ENCODE results near the gene FAM187B. TPM values are rescaled to one million over a fixed set of nuclear protein-coding genes. Genes with fewer than 3 reads are reported as not detected.
"Not testable (repeated sequence)": the region's sequence is repeated elsewhere in the genome, so short reads cannot be mapped to it uniquely, and the experiment has no call there.

Gene FAM187B
- total RNA-seq, 1 donor from 2014 or later: not detected

DNA sequence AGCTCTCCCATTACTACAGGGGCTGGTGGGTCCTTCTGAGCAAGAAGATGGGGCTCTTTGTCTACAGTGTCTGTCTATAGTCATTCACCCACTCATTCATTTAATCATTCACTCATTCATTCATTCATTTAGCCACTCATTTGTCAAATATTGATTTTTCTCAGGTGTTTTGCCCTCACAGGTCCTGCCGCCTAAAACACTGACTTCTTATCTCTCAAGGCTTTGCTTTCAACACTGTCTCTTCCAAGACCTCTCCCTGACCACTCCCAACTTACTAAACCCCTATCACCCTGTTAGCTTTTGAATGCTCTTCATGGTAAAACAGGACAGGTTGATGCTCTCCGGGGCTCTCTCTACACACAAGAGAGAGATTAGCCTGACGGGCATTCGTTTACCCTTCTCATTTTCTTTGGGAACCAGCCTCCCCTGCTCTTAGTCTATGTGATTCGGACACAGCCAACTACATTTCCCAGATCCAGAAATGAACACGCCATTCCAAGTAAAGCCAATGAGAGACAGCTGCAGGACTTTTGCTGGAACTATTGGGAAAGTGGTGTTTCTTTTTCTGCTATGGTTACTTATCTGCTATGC lies 22.7 kb downstream of the FAM187B start:
- H3K27ac Mint-ChIP-seq: peak overlapping the region; percentile 96
- no peak for DNase-seq
- H3K4me1 Mint-ChIP-seq: peaks cover 67% of the 10 kb centered on the region
- H3K27me3 Mint-ChIP-seq: no peaks in the 10 kb centered on the region
- H3K4me3 Mint-ChIP-seq: peak overlapping the region; percentile 74
- peaks cover 4% of the 10 kb centered on the region for H3K9me3 Mint-ChIP-seq
- intact Hi-C loops (cut with micrococcal nuclease): loop anchor here (1.0 kb wide), 1 partner anchor 53 kb away; no protein-coding TSS in a partner anchor
- peaks cover 6% of the 10 kb centered on the region for H3K36me3 Mint-ChIP-seq (ENCODE audit: low read depth)

DNA sequence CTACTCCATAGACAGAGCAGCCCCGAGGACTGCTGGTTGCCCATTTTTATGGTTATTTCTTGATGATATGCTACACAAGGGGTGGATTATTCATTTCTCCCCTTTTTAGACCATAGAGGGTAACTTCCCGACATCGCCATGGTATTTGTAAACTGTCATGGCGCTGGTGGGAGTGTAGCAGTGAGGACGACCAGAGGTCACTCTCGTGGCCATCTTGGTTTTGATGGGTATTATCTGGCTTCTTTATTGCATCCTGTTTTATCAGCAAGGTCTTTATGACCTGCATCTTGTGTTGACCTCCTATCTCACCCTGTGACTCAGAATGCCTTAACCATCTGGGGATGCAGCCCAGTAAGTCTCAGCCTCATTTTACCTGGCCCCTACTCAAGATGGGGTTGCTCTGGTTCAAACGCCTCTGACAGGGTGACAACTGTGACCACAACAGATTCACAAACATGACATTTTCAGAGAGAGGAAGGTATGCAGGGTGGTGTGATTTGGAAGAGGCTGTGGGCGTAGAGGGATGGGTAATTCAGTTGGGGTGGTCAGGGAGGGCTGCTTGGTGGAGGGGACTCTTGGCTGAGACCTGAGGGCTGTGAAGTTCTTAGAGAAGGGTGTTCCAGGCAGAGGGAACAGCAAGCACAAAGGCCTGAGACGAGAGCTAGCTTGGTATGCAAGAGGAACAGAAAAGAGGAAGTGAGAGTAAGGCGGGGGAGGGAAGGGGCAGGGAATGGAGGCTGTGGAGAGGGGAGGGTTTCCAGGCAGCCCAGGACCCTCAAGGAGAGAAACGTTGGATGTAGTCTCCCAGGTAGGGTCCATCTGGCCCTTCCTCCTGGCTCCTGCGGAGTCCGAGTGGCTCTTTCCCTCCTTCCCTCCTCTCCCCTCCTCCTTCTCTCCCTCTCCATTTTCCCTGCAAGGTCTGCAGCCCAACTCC lies 23.5 kb downstream of the FAM187B start:
- H3K27me3 Mint-ChIP-seq: no peaks in the 10 kb centered on the region
- intact Hi-C loops (cut with micrococcal nuclease): no loop called here
- peaks cover 64% of the 10 kb centered on the region for H3K4me1 Mint-ChIP-seq
- H3K4me3 Mint-ChIP-seq: peak overlapping the region; percentile 39
- H3K9me3 Mint-ChIP-seq: peaks cover 4% of the 10 kb centered on the region
- peak; percentile 73 for DNase-seq
- H3K27ac Mint-ChIP-seq: peak overlapping the region; percentile 96
- peaks cover 6% of the 10 kb centered on the region for H3K36me3 Mint-ChIP-seq (ENCODE audit: low read depth)

DNA sequence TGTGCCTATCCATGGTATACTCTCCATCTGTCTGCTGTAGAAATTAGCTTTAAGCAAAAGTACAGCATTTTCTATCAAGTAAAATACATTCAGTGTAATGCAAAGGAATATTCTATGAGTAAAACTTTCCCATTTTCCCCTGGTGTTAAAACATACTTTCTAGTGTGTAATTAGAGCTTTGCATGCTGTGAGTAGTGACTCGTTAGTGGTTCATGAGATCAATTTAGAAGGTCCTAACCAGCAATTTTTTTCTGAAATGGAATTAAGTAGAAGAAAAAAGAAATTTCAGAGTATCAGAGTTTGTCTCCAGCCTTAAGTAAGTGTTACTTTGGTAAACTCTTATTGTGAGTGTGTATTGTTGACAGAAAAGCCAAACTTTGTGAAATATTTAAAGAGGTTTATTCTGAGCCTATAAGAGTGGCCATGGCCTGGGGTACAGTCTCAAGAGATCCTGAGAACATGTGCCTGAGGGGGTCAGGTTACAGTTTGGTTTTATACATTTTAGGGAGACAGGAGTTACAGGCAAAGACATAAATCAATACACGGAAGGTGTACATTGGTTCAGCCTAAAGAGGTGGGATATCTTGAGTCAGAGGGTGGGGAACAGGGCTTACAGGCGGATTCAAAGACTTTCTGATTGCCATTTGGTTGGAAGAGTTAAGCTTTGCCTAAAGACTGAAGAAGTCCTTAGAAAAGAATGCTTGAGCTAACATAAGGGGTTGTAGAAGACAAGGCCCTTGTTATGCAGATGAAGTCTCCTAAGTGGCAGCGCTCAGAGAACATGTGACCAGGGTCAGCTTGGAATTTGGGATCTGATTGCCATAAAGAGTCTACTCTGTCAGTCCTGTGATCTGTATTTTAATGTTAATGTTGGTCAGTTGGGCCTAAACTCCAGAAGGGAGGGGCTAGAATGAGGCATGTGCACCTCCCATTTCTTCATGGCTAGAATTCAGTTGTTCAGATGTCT lies 25.5 kb downstream of the FAM187B start:
- intact Hi-C loops (cut with micrococcal nuclease): no loop called here
- Mint-ChIP-seq H3K27me3 (no peaks in the 10 kb centered on the region), H3K4me1 (peaks cover 51% of the 10 kb centered on the region), H3K9me3 (peaks cover 5% of the 10 kb centered on the region), H3K27ac (peak overlapping the region; percentile 57), H3K36me3 (ENCODE audit: low read depth) (peaks cover 5% of the 10 kb centered on the region), H3K4me3 (no peak overlapping the region)
- no peak for DNase-seq

DNA sequence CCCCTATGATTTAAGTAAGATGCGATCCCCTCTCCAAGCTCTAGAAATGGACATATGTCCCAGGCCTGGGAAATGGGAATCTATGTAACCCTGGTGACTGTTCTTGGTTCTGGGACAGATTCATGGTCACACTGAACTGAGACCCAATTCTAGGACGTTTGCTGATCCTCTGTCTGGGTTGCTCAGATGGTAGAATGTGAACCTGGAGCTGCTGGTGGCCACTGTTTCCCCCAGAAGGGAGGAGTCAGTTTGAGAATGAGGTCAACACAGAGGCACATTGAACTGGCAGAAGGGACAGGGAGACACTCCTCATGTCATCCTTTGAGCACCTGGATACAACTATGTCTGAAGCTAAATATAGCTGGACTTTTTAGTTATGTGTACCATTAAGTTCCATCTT lies 29.1 kb downstream of the FAM187B start:
- Mint-ChIP-seq H3K27ac (no peak overlapping the region), H3K27me3 (no peaks in the 10 kb centered on the region), H3K9me3 (peaks cover 12% of the 10 kb centered on the region), H3K4me3 (no peak overlapping the region), H3K4me1 (peaks cover 26% of the 10 kb centered on the region), H3K36me3 (ENCODE audit: low read depth) (peaks cover 3% of the 10 kb centered on the region)
- intact Hi-C loops (cut with micrococcal nuclease): no loop called here
- DNase-seq: no peak

DNA sequence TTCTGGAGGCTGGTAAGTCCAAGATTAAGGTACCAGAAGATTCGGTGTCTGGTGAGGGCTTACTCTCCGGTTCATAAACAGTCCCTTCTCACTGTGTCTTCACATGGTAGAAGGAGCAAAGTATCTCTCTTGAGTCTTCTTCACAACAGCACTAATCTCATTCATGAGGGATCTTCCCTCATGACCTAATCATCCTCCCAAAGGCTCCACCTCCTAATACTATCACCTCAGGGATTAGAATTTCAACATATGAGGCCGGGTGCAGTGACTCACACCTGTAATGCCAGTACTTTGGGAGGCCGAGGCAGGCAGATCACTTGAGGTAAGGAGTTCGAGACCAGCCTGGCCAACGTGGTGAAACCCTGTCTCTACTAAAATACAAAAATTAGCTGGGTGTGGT lies 31.7 kb downstream of the FAM187B start:
- H3K4me3 Mint-ChIP-seq; H3K27ac Mint-ChIP-seq; H3K36me3 Mint-ChIP-seq (ENCODE audit: low read depth); H3K27me3 Mint-ChIP-seq; intact Hi-C loops (cut with micrococcal nuclease); DNase-seq: not testable (repeated sequence)
- peaks cover 16% of the 10 kb centered on the region for H3K9me3 Mint-ChIP-seq
- peaks cover 11% of the 10 kb centered on the region for H3K4me1 Mint-ChIP-seq

DNA sequence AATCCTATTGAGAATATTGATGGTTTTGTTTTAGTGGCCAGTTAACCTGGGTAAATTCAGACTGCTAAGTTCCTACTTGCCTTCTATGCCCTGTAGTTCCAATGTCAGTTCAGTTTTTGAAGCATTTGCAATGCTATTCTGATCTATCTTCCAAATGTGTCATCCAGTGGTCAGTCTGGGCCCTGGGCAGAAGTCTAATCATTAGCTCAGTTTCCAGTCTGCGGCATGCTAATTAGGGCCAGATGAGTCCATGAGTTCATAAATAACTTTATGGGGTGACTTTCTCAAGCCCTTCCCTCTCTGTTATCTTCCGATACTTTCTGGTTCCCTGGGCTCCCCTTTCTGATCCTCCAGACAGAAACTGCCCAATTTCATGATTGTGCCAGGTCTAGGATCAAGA lies 32.7 kb downstream of the FAM187B start:
- Mint-ChIP-seq H3K27ac (no peak overlapping the region), H3K4me1 (peaks cover 8% of the 10 kb centered on the region), H3K9me3 (peaks cover 19% of the 10 kb centered on the region), H3K36me3 (ENCODE audit: low read depth) (peaks cover 3% of the 10 kb centered on the region), H3K4me3 (no peak overlapping the region), H3K27me3 (peaks cover 6% of the 10 kb centered on the region)
- intact Hi-C loops (cut with micrococcal nuclease): no loop called here
- no peak for DNase-seq

DNA sequence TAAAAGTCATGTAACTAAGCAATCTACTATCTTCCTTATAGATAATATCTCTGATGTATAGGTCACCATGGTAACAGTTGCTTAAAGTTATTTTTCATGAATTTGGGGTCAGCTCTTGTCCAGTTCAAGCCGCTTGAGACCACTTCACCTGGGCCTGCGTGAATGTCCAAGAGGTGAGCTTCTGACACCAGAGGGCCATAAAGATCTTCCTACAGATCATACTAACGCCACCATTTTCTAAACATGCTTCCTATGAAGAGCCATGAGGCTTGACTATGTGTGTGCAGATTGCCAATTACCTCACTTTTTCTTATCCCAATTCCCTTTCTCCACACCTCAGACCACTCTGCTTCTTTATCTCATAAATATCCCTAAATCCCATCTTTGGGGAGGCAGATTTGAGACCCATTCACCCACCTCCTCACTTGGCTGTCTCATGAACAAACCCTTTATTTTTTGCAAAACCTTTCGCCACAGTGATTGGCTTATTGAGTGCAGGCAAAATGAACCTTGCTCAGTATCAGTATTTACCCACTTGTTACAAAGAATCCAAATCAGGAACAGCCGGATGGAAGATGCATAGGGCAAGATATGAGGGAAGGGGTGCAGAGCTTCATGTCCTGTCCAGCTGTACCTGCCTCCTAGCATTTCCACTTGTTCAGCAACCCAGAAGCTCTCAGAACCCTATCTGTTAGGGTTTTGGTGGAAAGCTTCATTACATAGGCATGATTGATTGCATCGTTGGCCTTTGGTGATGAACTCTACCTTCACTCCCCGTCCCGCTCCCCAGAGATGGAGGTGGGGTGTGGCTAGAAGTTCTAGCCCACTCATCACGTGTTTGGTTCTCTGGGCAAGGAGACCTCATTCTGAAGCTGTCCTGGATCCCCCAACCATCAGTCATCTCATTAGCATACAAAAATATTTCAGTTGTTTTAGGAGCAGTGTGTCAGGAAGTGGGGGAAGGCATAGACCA lies 34.2 kb downstream of the FAM187B start:
- no peak for DNase-seq
- H3K4me1 Mint-ChIP-seq: peaks cover 8% of the 10 kb centered on the region
- H3K36me3 Mint-ChIP-seq (ENCODE audit: low read depth): peaks cover 3% of the 10 kb centered on the region
- no peak overlapping the region for H3K4me3 Mint-ChIP-seq
- H3K27ac Mint-ChIP-seq: no peak overlapping the region
- intact Hi-C loops (cut with micrococcal nuclease): no loop called here
- peaks cover 19% of the 10 kb centered on the region for H3K9me3 Mint-ChIP-seq
- peaks cover 15% of the 10 kb centered on the region for H3K27me3 Mint-ChIP-seq

DNA sequence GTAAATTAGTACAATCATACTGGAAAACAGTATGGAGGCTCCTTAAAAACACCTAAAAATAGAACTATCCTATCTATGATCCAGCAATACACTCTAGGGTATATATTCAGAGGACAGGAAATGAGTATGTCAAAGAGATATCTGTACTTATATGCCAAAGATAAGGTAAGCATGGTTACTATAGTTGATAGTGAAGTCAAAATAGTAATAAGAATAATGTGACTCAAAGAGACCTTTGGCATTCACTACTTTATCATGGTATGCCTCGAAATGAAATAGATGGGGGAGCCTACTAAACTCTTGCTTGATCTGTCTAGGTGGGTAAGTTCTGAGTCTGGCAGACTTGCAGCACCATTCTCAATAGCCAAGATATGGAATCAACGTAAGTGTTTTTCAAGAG lies 43.7 kb downstream of the FAM187B start:
- peaks cover 7% of the 10 kb centered on the region for H3K9me3 Mint-ChIP-seq
- intact Hi-C loops (cut with micrococcal nuclease): no loop called here
- no peak overlapping the region for H3K4me3 Mint-ChIP-seq
- peaks cover under 1% of the 10 kb centered on the region for H3K4me1 Mint-ChIP-seq
- no peak overlapping the region for H3K27ac Mint-ChIP-seq
- no peaks in the 10 kb centered on the region for H3K36me3 Mint-ChIP-seq (ENCODE audit: low read depth)
- DNase-seq: no peak
- H3K27me3 Mint-ChIP-seq: peaks cover 6% of the 10 kb centered on the region

DNA sequence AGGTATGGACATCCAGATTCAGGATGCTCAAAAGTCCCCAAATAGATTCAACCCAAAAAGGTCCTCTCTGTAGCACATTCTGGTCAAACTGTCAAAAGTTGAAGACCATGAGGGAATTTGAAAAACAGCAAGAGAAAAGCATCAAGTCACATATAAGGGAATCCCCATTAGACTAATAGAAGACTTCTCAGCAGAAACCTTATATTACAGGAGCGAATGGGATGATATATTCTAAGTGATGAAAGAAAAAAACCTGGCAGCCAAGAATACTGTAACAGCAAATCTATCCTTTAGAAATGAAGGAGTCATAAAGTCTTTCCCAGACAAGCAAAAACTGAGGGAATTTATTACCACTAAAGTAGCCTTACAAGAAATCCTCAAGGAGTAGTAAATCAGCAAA lies 44.3 kb downstream of the FAM187B start:
- peaks cover 7% of the 10 kb centered on the region for H3K9me3 Mint-ChIP-seq
- no peaks in the 10 kb centered on the region for H3K36me3 Mint-ChIP-seq (ENCODE audit: low read depth)
- peaks cover 4% of the 10 kb centered on the region for H3K4me1 Mint-ChIP-seq
- H3K27me3 Mint-ChIP-seq: peaks cover 4% of the 10 kb centered on the region
- no peak overlapping the region for H3K4me3 Mint-ChIP-seq
- no peak overlapping the region for H3K27ac Mint-ChIP-seq
- no peak for DNase-seq
- intact Hi-C loops (cut with micrococcal nuclease): no loop called here

DNA sequence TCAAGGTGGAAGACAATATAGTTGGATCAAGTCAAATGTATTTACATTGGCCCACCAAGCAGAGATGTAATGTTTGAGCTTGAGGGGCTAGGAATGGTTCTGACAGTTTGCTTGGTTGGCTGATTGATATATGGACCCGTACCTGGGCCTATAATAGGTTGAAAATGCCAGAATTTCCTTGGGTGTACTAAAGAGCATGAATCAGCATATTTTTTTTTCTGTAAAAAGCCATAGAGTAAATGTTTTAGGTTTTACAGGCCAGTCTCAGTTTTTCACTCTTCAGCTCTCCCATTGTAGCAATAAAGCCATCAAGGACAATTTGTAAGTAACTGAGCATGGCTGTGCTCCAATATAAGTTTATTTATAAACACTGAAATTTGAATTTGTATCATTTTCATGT lies 47.2 kb downstream of the FAM187B start:
- H3K27ac Mint-ChIP-seq: no peak overlapping the region
- no peak overlapping the region for H3K4me3 Mint-ChIP-seq
- peaks cover 9% of the 10 kb centered on the region for H3K4me1 Mint-ChIP-seq
- intact Hi-C loops (cut with micrococcal nuclease): no loop called here
- H3K9me3 Mint-ChIP-seq: peaks cover 7% of the 10 kb centered on the region
- peaks cover 4% of the 10 kb centered on the region for H3K36me3 Mint-ChIP-seq (ENCODE audit: low read depth)
- no peaks in the 10 kb centered on the region for H3K27me3 Mint-ChIP-seq
- no peak for DNase-seq

DNA sequence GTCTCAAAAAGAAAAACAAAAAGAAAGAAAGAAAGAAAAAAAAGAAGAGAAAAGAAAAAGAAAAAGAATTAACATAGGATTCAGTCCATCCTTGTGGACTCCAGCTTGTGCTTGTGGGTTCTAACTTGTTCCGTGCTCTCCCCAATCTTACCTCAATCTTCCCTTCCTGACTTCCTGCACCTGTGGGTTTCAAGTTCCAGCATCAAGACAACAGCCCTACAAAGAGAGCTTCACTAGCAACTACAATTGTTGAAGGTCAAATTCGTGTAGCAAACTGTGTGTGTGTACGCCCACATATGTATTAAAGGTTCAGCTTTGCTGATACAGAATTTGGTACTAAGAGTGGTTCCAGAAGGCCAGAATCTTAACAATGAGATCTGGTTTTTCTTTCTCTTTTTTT lies 48.7 kb downstream of the FAM187B start:
- Mint-ChIP-seq H3K9me3 (peaks cover 7% of the 10 kb centered on the region), H3K36me3 (ENCODE audit: low read depth) (peaks cover 4% of the 10 kb centered on the region), H3K4me3 (peak overlapping the region; percentile 2), H3K27me3 (no peaks in the 10 kb centered on the region), H3K4me1 (peaks cover 9% of the 10 kb centered on the region), H3K27ac (peak overlapping the region; percentile 3)
- intact Hi-C loops (cut with micrococcal nuclease): no loop called here
- DNase-seq: no peak

DNA sequence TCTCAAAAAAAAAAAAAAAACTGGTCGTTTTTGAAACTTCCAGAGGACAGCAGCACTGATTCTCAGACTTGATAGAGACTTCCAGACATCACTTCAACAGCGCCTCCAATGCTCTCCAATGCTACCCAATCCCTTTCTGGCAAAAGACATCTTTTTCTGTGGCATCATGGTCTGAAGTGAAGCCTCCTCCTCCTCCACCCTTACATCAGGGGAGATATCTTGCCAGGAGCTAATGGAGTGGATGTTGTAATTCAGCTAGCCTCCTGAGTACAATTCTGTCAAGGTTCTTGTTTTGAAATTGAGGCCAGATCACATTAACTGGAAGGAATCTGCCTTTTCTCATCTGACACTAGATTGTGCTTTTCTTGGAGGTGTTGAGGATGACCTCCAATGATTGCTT lies 49.8 kb downstream of the FAM187B start:
- H3K36me3 Mint-ChIP-seq (ENCODE audit: low read depth): peaks cover 6% of the 10 kb centered on the region
- H3K4me3 Mint-ChIP-seq: no peak overlapping the region
- no peaks in the 10 kb centered on the region for H3K9me3 Mint-ChIP-seq
- H3K4me1 Mint-ChIP-seq: peaks cover 9% of the 10 kb centered on the region
- intact Hi-C loops (cut with micrococcal nuclease): no loop called here
- DNase-seq: no peak
- H3K27me3 Mint-ChIP-seq: no peaks in the 10 kb centered on the region
- H3K27ac Mint-ChIP-seq: no peak overlapping the region

All from activated CD4-positive, alpha-beta T cell treated with anti-CD3 and anti-CD28 coated beads, Interleukin-2, amount 10 ng/mL, durations not matched to agents 24 days and 14 days (primary cell).